IPS-20b (cell line): ENCODE measurements around the gene DHRS12.

Experiments used
- H3K27ac ChIP-seq: one replicate; pipeline ENCODE4 v1.5.1; 2013; ENCODE audit warnings: low read length
- H3K27me3 ChIP-seq: 2 replicates; pipeline ENCODE4 v1.6.1; 2013; ENCODE audit warnings: mild to moderate bottlenecking, low read length, inconsistent platforms; ENCODE audit not compliant: insufficient read depth
- H3K36me3 ChIP-seq: 2 replicates; pipeline ENCODE4 v1.6.1; 2013; ENCODE audit warnings: low read depth, mild to moderate bottlenecking, inconsistent platforms, low read length, moderate library complexity; ENCODE audit not compliant: insufficient read depth
- H3K4me1 ChIP-seq: 2 replicates; pipeline ENCODE4 v1.6.1; 2013; ENCODE audit warnings: mild to moderate bottlenecking, control low read depth, inconsistent platforms, low read length, moderate library complexity; ENCODE audit not compliant: insufficient read depth
- H3K4me3 ChIP-seq: 2 replicates; pipeline ENCODE4 v1.5.1; 2013; ENCODE audit warnings: mild to moderate bottlenecking, low read length, inconsistent platforms
- H3K9ac ChIP-seq: 2 replicates; pipeline ENCODE4 v1.6.1; 2013; ENCODE audit warnings: low read depth, mild to moderate bottlenecking, inconsistent platforms, low read length, moderate library complexity
- H3K9me3 ChIP-seq: 2 replicates; pipeline ENCODE4 v1.6.1; 2013; ENCODE audit warnings: mild to moderate bottlenecking, low read depth, low read length, inconsistent platforms; ENCODE audit not compliant: insufficient read depth

The DHRS12 gene

GRCh38 chr13:51728275-51728673 lies 75.7 kb downstream of the DHRS12 start:
- Histone ChIP-seq H3K27ac (no peak overlapping the region), H3K4me1 (no peaks in the 10 kb centered on the region; the same call in 1 of the 2 replicates), H3K9ac (no peak overlapping the region), H3K36me3 (peaks cover 31% of the 10 kb centered on the region), H3K4me3 (no peak overlapping the region), H3K9me3 (no peaks in the 10 kb centered on the region), H3K27me3 (no peaks in the 10 kb centered on the region)

DNA sequence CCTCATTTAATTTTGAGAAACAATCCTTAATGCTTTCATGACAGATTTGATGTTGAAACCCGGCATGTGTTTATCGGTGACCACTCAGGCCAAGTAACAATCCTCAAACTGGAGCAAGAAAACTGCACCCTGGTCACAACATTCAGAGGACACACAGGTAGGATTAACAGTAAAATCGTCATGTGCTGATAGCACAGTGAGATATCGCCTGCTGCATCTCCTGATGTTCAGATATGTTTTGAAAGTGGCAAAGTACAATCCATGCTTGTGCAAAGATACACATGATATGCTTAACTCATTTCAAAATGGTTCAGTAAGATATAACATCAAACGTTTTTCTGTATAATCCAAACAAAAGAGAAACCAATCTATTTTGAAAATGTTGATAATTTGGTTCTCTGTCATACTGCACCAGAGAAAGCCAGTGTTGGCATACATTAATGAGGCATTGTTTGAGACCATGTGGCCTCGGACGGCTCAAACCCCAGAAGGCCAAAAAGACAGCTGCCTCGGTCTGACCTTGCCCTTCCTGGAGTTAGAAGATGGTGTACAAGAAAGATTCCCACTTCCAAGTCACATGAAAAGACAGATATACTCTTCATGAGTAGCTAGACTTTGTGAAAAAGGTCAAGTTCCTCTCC lies 76.2 kb downstream of the DHRS12 start:
- H3K27me3 ChIP-seq = no peaks in the 10 kb centered on the region

DNA sequence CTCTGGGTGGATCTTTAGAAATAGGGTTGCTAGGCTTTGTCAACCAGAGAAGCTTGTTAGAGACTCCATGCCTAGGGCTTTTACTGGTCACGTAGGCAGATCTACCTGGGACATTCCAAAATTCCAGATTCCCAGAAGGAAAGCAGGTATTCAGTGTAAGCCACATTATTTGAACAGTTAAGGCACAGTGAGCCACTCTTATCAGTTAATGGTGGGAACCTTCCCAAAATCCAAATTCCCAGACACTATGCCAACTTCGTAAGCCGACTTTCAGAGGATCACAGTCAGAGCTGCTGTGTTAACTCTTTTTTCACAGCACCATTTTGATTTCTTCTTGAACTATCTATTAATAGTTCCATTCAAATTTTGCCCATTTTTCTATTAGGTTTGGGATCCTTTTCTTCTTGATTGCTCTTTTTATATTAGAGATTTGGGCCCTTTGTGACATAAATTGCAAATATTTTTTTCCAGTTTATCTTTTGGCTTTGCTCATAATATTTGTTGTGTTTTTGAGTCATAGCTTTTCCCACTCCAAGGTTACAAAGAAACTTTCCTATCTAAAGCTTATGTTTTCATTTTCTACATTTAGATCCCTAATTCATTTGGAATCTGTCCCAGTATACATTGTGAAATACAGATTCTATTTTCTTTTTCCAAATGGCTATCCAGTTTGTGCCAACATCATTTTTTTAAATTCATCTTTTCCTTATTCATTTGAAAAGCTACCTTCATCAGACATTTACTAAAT lies 77.3 kb downstream of the DHRS12 start:
- Histone ChIP-seq H3K27ac (no peak overlapping the region), H3K4me1 (no peaks in the 10 kb centered on the region; the same call in 1 of the 2 replicates), H3K9me3 (no peaks in the 10 kb centered on the region), H3K9ac (no peak overlapping the region), H3K36me3 (peaks cover 28% of the 10 kb centered on the region), H3K27me3 (no peaks in the 10 kb centered on the region), H3K4me3 (no peak overlapping the region)

More for the DNA sequence above, 76.2 kb downstream of the DHRS12 start:
- Histone ChIP-seq H3K27ac (no peak overlapping the region), H3K9me3 (no peaks in the 10 kb centered on the region), H3K9ac (no peak overlapping the region), H3K36me3 (peaks cover 31% of the 10 kb centered on the region), H3K4me1 (no peaks in the 10 kb centered on the region; the same call in 1 of the 2 replicates), H3K4me3 (no peak overlapping the region)

GRCh38 chr13:51724721-51725120 lies 79.2 kb downstream of the DHRS12 start:
- H3K27ac ChIP-seq = no peak overlapping the region
- no peaks in the 10 kb centered on the region; the same call in 1 of the 2 replicates for H3K4me1 ChIP-seq
- no peaks in the 10 kb centered on the region for H3K9me3 ChIP-seq
- peaks cover 22% of the 10 kb centered on the region for H3K36me3 ChIP-seq
- H3K4me3 ChIP-seq = no peak overlapping the region
- H3K9ac ChIP-seq = no peak overlapping the region
- no peaks in the 10 kb centered on the region for H3K27me3 ChIP-seq

DNA sequence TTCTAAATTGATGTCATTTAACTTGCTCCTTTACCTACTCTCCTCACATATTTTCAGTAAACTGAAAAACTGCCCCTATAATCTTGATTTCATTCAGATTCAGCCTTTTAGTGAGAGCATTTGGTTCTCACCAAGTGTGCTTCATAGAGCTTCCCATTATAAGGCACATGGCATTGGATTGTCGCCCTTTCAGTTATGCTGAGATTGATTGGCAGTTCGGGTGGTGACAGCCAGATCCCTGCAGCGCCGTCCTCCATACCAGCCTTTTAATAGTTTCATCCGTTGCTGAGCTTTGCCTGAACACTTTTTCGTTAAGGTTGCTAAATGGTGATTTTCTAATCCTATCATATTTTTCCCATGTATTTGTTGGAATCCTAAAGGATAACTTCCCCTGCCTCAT lies 80.4 kb downstream of the DHRS12 start:
- H3K4me3 ChIP-seq = no peak overlapping the region
- no peaks in the 10 kb centered on the region for H3K9me3 ChIP-seq
- peaks cover 21% of the 10 kb centered on the region for H3K36me3 ChIP-seq
- no peak overlapping the region for H3K27ac ChIP-seq
- no peaks in the 10 kb centered on the region for H3K4me1 ChIP-seq
- no peak overlapping the region for H3K9ac ChIP-seq
- no peaks in the 10 kb centered on the region for H3K27me3 ChIP-seq

GRCh38 chr13:51721496-51721895 lies 82.5 kb downstream of the DHRS12 start:
- Histone ChIP-seq H3K27ac (no peak overlapping the region), H3K36me3 (peaks cover 8% of the 10 kb centered on the region; the same call in 1 of the 2 replicates), H3K4me1 (no peaks in the 10 kb centered on the region), H3K9me3 (no peaks in the 10 kb centered on the region), H3K4me3 (no peak overlapping the region), H3K27me3 (no peaks in the 10 kb centered on the region), H3K9ac (no peak overlapping the region)

DNA sequence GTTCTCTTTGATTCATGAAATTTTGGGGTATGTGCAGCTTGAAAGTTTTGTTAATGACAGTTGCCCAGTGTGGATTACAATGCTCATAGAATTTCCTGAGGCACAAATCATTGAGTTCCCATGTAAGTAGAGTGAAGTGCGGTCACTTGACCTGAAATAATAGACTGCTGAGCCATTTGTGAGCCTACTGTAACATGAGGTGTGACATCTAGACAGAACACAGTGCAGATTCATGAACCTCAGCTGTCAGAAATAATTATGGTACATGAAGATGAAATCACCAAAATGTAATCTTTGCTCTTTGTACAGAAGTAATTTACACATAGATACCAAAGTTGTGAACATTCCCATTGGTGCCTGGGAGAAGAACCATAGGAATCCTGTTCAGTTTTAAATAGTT lies 84.6 kb downstream of the DHRS12 start:
- Histone ChIP-seq H3K9ac (no peak overlapping the region), H3K27ac (no peak overlapping the region), H3K4me1 (no peaks in the 10 kb centered on the region), H3K4me3 (no peak overlapping the region), H3K27me3 (no peaks in the 10 kb centered on the region), H3K36me3 (peaks cover 4% of the 10 kb centered on the region; the same call in 1 of the 2 replicates), H3K9me3 (no peaks in the 10 kb centered on the region)
